Nephron (organoid): ENCODE data around the gene KLRC2.
"Not testable (repeated sequence)": the region's sequence is repeated elsewhere in the genome, so short reads cannot be mapped to it uniquely, and the experiment has no call there.

Source experiments
- H3K27ac Mint-ChIP-seq, 3 experiments: 2 replicates each; pipeline ENCODE4 v1.8.0; 2020; ENCODE audit warnings: mixed read lengths in 3 of 3, mild to moderate bottlenecking in 2 of 3, moderate library complexity in 1 of 3
- H3K27me3 Mint-ChIP-seq: 2 replicates; pipeline ENCODE4 v1.8.0; 2021; ENCODE audit warnings: low read depth, mild to moderate bottlenecking, moderate library complexity, mixed read lengths
- H3K36me3 Mint-ChIP-seq: 2 replicates; pipeline ENCODE4 v1.8.0; 2020; ENCODE audit warnings: low read depth, mixed read lengths
- H3K4me1 Mint-ChIP-seq: 2 replicates; pipeline ENCODE4 v1.8.0; 2020; ENCODE audit warnings: mixed read lengths
- H3K4me3 Mint-ChIP-seq, 3 experiments: 2 replicates each; pipeline ENCODE4 v1.8.0; 2020; ENCODE audit warnings: mild to moderate bottlenecking in 3 of 3, mixed read lengths in 3 of 3, moderate library complexity in 2 of 3
- H3K9me3 Mint-ChIP-seq: 2 replicates; pipeline ENCODE4 v1.8.0; 2020; ENCODE audit warnings: mixed read lengths
- CTCF ChIP-seq, 3 experiments: fragments of 200-600 bp; sonication (generic); IDR thresholded peaks; one replicate each; pipeline ENCODE4 v1.5.0; 2021; ENCODE audit warnings: antibody characterized with exemption in 3 of 3; ENCODE audit not compliant: unreplicated experiment in 3 of 3

The KLRC2 gene

DNA sequence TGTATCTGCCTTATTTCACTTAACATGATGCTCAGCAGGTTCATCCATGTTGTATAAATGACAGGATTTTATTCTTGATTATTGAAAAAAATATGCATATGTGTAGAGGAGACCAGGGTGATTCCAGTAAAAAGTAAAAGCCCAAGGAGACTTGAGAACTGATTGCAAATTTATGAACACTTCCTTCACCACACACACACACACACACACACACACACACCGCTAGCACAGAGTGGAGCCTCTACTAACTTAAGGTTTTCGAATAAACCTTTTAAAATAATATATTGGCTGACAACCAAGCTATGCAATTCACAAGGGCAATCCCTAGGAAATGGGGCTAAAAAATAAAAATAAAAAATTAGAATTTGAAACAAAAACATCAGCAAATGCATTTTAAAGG is 37.6 kb downstream of the KLRC2 start:
- no peaks in the 10 kb centered on the region for H3K9me3 Mint-ChIP-seq
- H3K27me3 Mint-ChIP-seq: no peaks in the 10 kb centered on the region
- no peak for TF ChIP-seq CTCF (IDR thresholded peaks at IDR 0.05; ENCODE audit: unreplicated experiment in 3 of 3)
- no peak overlapping the region for H3K4me3 Mint-ChIP-seq
- no peak overlapping the region for H3K27ac Mint-ChIP-seq
- peaks cover 6% of the 10 kb centered on the region for H3K4me1 Mint-ChIP-seq
- H3K36me3 Mint-ChIP-seq: no peaks in the 10 kb centered on the region

GRCh38 chr12:10397296-10397695 is 38.5 kb downstream of the KLRC2 start:
- H3K4me3 Mint-ChIP-seq: no peak overlapping the region

GRCh38 chr12:10396176-10396575 is 39.6 kb downstream of the KLRC2 start:
- H3K9me3 Mint-ChIP-seq, H3K4me3 Mint-ChIP-seq, H3K27ac Mint-ChIP-seq, H3K27me3 Mint-ChIP-seq, H3K36me3 Mint-ChIP-seq: not testable (repeated sequence)
- H3K4me1 Mint-ChIP-seq: peaks cover 12% of the 10 kb centered on the region

More at GRCh38 chr12:10397296-10397695, 38.5 kb downstream of the KLRC2 start:
- H3K4me1 Mint-ChIP-seq: peaks cover 11% of the 10 kb centered on the region
- H3K27ac Mint-ChIP-seq: no peak overlapping the region
- H3K27me3 Mint-ChIP-seq: no peaks in the 10 kb centered on the region
- H3K36me3 Mint-ChIP-seq: no peaks in the 10 kb centered on the region
- no peaks in the 10 kb centered on the region for H3K9me3 Mint-ChIP-seq
- TF ChIP-seq CTCF (IDR thresholded peaks at IDR 0.05; ENCODE audit: unreplicated experiment in 3 of 3): no peak

GRCh38 chr12:10395390-10395998 is 40.3 kb downstream of the KLRC2 start:
- H3K4me1 Mint-ChIP-seq: peaks cover 12% of the 10 kb centered on the region
- H3K4me3 Mint-ChIP-seq: no peak overlapping the region
- no peaks in the 10 kb centered on the region for H3K36me3 Mint-ChIP-seq
- peak overlapping the region; percentile 22 to 62 (median 25) for H3K27ac Mint-ChIP-seq
- H3K9me3 Mint-ChIP-seq: no peaks in the 10 kb centered on the region
- TF ChIP-seq CTCF (IDR thresholded peaks at IDR 0.05; ENCODE audit: unreplicated experiment in 3 of 3): no peak
- no peaks in the 10 kb centered on the region for H3K27me3 Mint-ChIP-seq

- not testable (repeated sequence) for H3K4me3 Mint-ChIP-seq, H3K36me3 Mint-ChIP-seq, H3K9me3 Mint-ChIP-seq, H3K27me3 Mint-ChIP-seq, H3K27ac Mint-ChIP-seq
- H3K4me1 Mint-ChIP-seq: peaks cover 12% of the 10 kb centered on the region
Observed at GRCh38 chr12:10394531-10395152, 41.2 kb downstream of the KLRC2 start.

GRCh38 chr12:10393291-10393690 is 42.5 kb downstream of the KLRC2 start:
- H3K4me3 Mint-ChIP-seq: no peak overlapping the region
- no peaks in the 10 kb centered on the region for H3K9me3 Mint-ChIP-seq
- no peaks in the 10 kb centered on the region for H3K36me3 Mint-ChIP-seq
- no peak overlapping the region for H3K27ac Mint-ChIP-seq
- peaks cover 12% of the 10 kb centered on the region for H3K4me1 Mint-ChIP-seq
- no peak for TF ChIP-seq CTCF (IDR thresholded peaks at IDR 0.05; ENCODE audit: unreplicated experiment in 3 of 3)
- H3K27me3 Mint-ChIP-seq: no peaks in the 10 kb centered on the region

DNA sequence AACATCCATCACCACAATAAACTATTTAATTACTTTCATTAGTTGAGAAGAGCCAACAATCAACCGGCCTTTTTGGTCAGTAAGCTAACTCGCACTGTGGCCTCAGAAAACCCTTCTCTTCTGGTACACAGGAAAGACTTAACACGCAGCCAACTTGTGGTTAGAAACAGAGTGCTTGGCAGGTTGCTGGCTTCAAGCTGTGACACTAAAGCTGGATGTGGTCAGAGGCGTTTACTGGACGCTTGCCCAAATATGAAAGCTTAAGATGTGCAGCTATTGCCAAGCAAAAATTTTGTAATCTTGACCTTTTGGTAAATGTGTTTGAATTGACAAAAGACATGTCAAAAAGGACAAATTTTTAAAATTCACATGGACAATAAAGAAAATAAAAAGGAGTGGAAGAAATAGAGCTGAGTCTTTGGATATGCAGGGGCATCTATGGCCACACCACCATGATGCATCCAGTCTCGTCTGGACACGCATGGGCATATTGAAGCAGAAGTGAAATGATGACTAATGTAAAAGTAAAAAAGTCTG is 43.3 kb downstream of the KLRC2 start:
- no peak for TF ChIP-seq CTCF (IDR thresholded peaks at IDR 0.05; ENCODE audit: unreplicated experiment in 3 of 3)
- Mint-ChIP-seq H3K27me3 (no peaks in the 10 kb centered on the region), H3K4me1 (peaks cover 12% of the 10 kb centered on the region), H3K9me3 (no peaks in the 10 kb centered on the region), H3K27ac (no peak overlapping the region), H3K4me3 (no peak overlapping the region), H3K36me3 (no peaks in the 10 kb centered on the region)

GRCh38 chr12:10390991-10391390 is 44.8 kb downstream of the KLRC2 start:
- not testable (repeated sequence) for H3K27me3 Mint-ChIP-seq, H3K9me3 Mint-ChIP-seq, H3K4me3 Mint-ChIP-seq, H3K27ac Mint-ChIP-seq, H3K36me3 Mint-ChIP-seq
- H3K4me1 Mint-ChIP-seq: peaks cover 12% of the 10 kb centered on the region
